K562 (cell line): ENCODE results near the gene INSR. TPM values are rescaled to one million over a fixed set of nuclear protein-coding genes. Genes with fewer than 3 reads are reported as not detected.
A peak's percentile ranks its signal among the peaks of the same experiment; 100 is the strongest.

Experiments
- ATAC-seq: fragments of 200-7000 bp; cut with Tn5 transposase; 3 replicates; pipeline ENCODE4 v1.9.1; 2020; ENCODE audit warnings: moderate library complexity
- BruUV-seq: library from RNA; stranded (reverse); fragments of 400-500 nt; replicated peaks from 2 replicates; lab custom pipeline; 2021; lab: Mats Ljungman, UMichigan
- CTCF ChIA-PET: fragments of 300-600 bp; formaldehyde crosslinking; extraction: SDS; loops from one replicate; lab custom pipeline; 2021; ENCODE audit warnings: low intra/inter-chr PET ratio; lab: Yijun Ruan, JAX
- POLR2A ChIA-PET: fragments of 300-600, 350-650 bp; sonication (Branson Sonifier 250); formaldehyde crosslinking; extraction: SDS; loops from one replicate; lab custom pipeline; 2021; ENCODE audit warnings: antibody characterized with exemption, inconsistent platforms; lab: Yijun Ruan, JAX
- DNase-seq, 4 experiments: peaks; one replicate each; pipeline versions ENCODE4 v3.0.0 to v3.0.0-alpha.2; 2011 to 2018; ENCODE audit warnings: low spot score in 3 of 4, mixed read lengths in 3 of 4; ENCODE audit errors: extremely low read depth in 1 of 4
- FAIRE-seq: peaks from 2 replicates; lab custom pipeline; 2011; peaks lifted over from hg19 to GRCh38; lab: Jason Lieb, UNC
- H2AFZ ChIP-seq: 2 replicates; pipeline ENCODE4 v1.6.0; 2011; ENCODE audit warnings: low read depth, low read length, control low read depth, inconsistent platforms
- H3K27ac ChIP-seq: fragments of 200-600 bp; 3 replicates; pipeline ENCODE4 v1.8.0; 2011; ENCODE audit warnings: low read depth, mild to moderate bottlenecking, control low read depth, inconsistent platforms, low read length, moderate library complexity, mixed read lengths; ENCODE audit errors: extremely low read depth
- H3K27me3 ChIP-seq, 2 experiments: fragments of 300-600 bp in 1 of 2; 2 replicates in 1 of 2; 3 replicates in 1 of 2; pipeline versions ENCODE4 v1.6.0 to v1.8.0; 2011; ENCODE audit warnings: inconsistent platforms in 2 of 2, low read length in 2 of 2, mild to moderate bottlenecking in 1 of 2, mixed read lengths in 1 of 2, moderate library complexity in 1 of 2; ENCODE audit not compliant: control insufficient read depth in 2 of 2, insufficient read depth in 2 of 2
- H3K36me3 ChIP-seq: fragments of 300-600 bp; 3 replicates; pipeline ENCODE4 v1.8.0; 2011; ENCODE audit warnings: mild to moderate bottlenecking, low read length, inconsistent platforms; ENCODE audit not compliant: control insufficient read depth, insufficient read depth
- H3K4me1 ChIP-seq, 2 experiments: fragments of 200-600 bp in 1 of 2; replicated peaks in 1 of 2; 2 replicates in 1 of 2; 3 replicates in 1 of 2; pipeline versions ENCODE4 v1.5.1 to v1.8.0; 2011; ENCODE audit warnings: inconsistent platforms in 2 of 2, low read length in 2 of 2, mild to moderate bottlenecking in 1 of 2, mixed read lengths in 1 of 2, moderate library complexity in 1 of 2; ENCODE audit not compliant: control insufficient read depth in 2 of 2, insufficient read depth in 2 of 2
- H3K4me2 ChIP-seq: 2 replicates; pipeline ENCODE4 v1.6.1; 2011; ENCODE audit warnings: low read length, control low read depth, inconsistent platforms, mixed read lengths; ENCODE audit not compliant: insufficient read depth
- H3K4me3 ChIP-seq: fragments of 200-600 bp; sonication (generic), shearing (Covaris generic); 2 replicates; pipeline ENCODE4 v1.5.1; 2016; ENCODE audit warnings: control low read depth, inconsistent platforms
- H3K79me2 ChIP-seq: fragments of 200-600 bp; 3 replicates; pipeline ENCODE4 v1.8.0; 2011; ENCODE audit warnings: low read length, inconsistent platforms; ENCODE audit not compliant: control insufficient read depth, insufficient read depth
- H3K9ac ChIP-seq, 2 experiments: 2 replicates each; pipeline versions ENCODE4 v1.6.0 to v1.6.1; 2011; ENCODE audit warnings: low read depth in 2 of 2, low read length in 2 of 2, control low read depth in 1 of 2, inconsistent platforms in 1 of 2, mild to moderate bottlenecking in 1 of 2, mixed read lengths in 1 of 2; ENCODE audit not compliant: insufficient read depth in 1 of 2
- H3K9me1 ChIP-seq: one replicate; pipeline ENCODE4 v1.6.0; 2011; ENCODE audit warnings: inconsistent platforms, mild to moderate bottlenecking, low read length, moderate library complexity; ENCODE audit not compliant: control insufficient read depth, insufficient read depth
- H3K9me3 ChIP-seq: replicated peaks from 2 replicates; pipeline ENCODE4 v1.5.1; 2011; ENCODE audit warnings: low read depth, low read length, inconsistent platforms; ENCODE audit not compliant: control insufficient read depth, insufficient read depth
- H4K20me1 ChIP-seq: replicated peaks from 2 replicates; pipeline ENCODE4 v1.6.1; 2011; ENCODE audit warnings: low read length, inconsistent platforms, mixed read lengths; ENCODE audit not compliant: control insufficient read depth, insufficient read depth
- ARID2 ChIP-seq: fragments of 450-650 bp; IDR thresholded peaks from 2 replicates; pipeline ENCODE4 v1.6.1; 2017; ENCODE audit warnings: antibody characterized with exemption, mild to moderate bottlenecking
- ETV5 ChIP-seq: sonication (generic); formaldehyde crosslinking; IDR thresholded peaks from 2 replicates; pipeline ENCODE4 v1.4.0; 2020; ENCODE audit warnings: low read depth, mild to moderate bottlenecking, missing genetic modification reagents
- GABPA ChIP-seq: fragments of 200-800 bp; sonication (Bioruptor generic); conservative IDR thresholded peaks from 2 replicates; pipeline ENCODE4 v1.6.1; 2016; ENCODE audit warnings: low read depth, missing genetic modification characterization, missing compliant biosample characterization
- MAZ ChIP-seq, 2 experiments: fragments of 450-650 bp in 1 of 2; sonication (generic) in 1 of 2; formaldehyde crosslinking; IDR thresholded peaks in 1 of 2; conservative IDR thresholded peaks in 1 of 2; 2 replicates each; pipeline versions ENCODE4 v1.4.0 to v1.5.0; 2020; ENCODE audit warnings: mild to moderate bottlenecking in 1 of 2, missing genetic modification reagents in 1 of 2
- MYC ChIP-seq, 2 experiments: fragments of 250-450 bp in 1 of 2; sonication (Bioruptor Pico) in 1 of 2; IDR thresholded peaks; 2 replicates each; pipeline versions ENCODE4 v1.5.1 to v1.6.1; 2012 to 2021; ENCODE audit warnings: low read depth in 2 of 2, borderline replicate concordance in 1 of 2, improper control_type of control experiment in 1 of 2, low read length in 1 of 2, mild to moderate bottlenecking in 1 of 2, moderate library complexity in 1 of 2
- PML ChIP-seq: IDR thresholded peaks from 2 replicates; pipeline ENCODE4 v1.6.1; 2012; ENCODE audit warnings: low read length, inconsistent platforms
- POLR2A ChIP-seq: fragments of 450-650 bp; conservative IDR thresholded peaks from 2 replicates; pipeline ENCODE4 v1.6.1; 2016
- RBFOX2 ChIP-seq: fragments of 200-400 bp; formaldehyde crosslinking; IDR thresholded peaks from 2 replicates; pipeline ENCODE4 v1.6.1; 2017; ENCODE audit warnings: low read depth, mild to moderate bottlenecking, low read length, moderate library complexity
- SRSF1 ChIP-seq: fragments of 200-400 bp; formaldehyde crosslinking; IDR thresholded peaks from 2 replicates; pipeline ENCODE4 v1.6.1; 2017; ENCODE audit warnings: mild to moderate bottlenecking, low read depth, low read length, moderate library complexity
- ZFX ChIP-seq: sonication (generic); formaldehyde crosslinking; IDR thresholded peaks from 2 replicates; pipeline ENCODE4 v1.8.0; 2022; ENCODE audit warnings: mild to moderate bottlenecking, missing genetic modification reagents, moderate library complexity
- ZNF224 ChIP-seq: sonication (generic); formaldehyde crosslinking; IDR thresholded peaks from 2 replicates; pipeline ENCODE4 v1.8.0; 2022; ENCODE audit warnings: mild to moderate bottlenecking, missing genetic modification reagents
- WGBS: fragments of 100-300 bp; shearing (Covaris generic); methylation state at CpG from one replicate; pipeline ENCODE4 v1.1.6; 2016; ENCODE audit warnings: low coverage, mixed read lengths; ENCODE audit not compliant: insufficient coverage; ENCODE audit errors: missing lambda C conversion rate; 5-methylcytosine and 5-hydroxymethylcytosine counted together
- in situ Hi-C: fragments of 300-500 bp; cut with MboI; formaldehyde crosslinking; loops from 4 replicates; pipeline ENCODE4 v1.15.0; 2018; ENCODE audit warnings: inconsistent platforms, mixed read lengths
- intact Hi-C: fragments of 100-400 bp; cut with micrococcal nuclease; formaldehyde crosslinking; loops from 2 replicates; pipeline ENCODE4 v1.14.2; 2022
- polyA plus RNA-seq, 8 experiments: library from polyadenylated mRNA; depleted of rRNA in 4 of 8; stranded (reverse) in 5 of 8; unstranded in 3 of 8; fragments of >200 nt; fragmentation: Nextera tagmentation in 2 of 8; fragmentation: Illumina TruSeq in 1 of 8; extraction: Ambion mirVana in 2 of 8; extraction: Trizol in 1 of 8; gene quantifications; 2 replicates each; pipeline versions ENCODE4 v1.2.1 to v1.2.3, GENCODE V29; 2011 to 2014; ENCODE audit warnings: inconsistent platforms in 1 of 8, missing spikeins in 1 of 8
- total RNA-seq, 7 experiments: library from RNA; depleted of rRNA in 6 of 7; stranded (reverse); fragments of >200 nt in 6 of 7; fragmentation: Illumina TruSeq in 2 of 7; extraction: Trizol in 2 of 7; gene quantifications; 2 replicates each; pipeline versions ENCODE4 v1.2.1 to v1.2.3, GENCODE V29; 2011 to 2021; ENCODE audit warnings: low replicate concordance in 1 of 7
- TF ChIP-seq, protein P1 (sequence below): sonication (generic); formaldehyde crosslinking; IDR thresholded peaks from 2 replicates; pipeline ENCODE4 v1.8.0; 2023; ENCODE audit warnings: missing genetic modification reagents, mild to moderate bottlenecking, borderline replicate concordance
- TF ChIP-seq, protein P2 (sequence below), 3 experiments: IDR thresholded peaks in 2 of 3; conservative IDR thresholded peaks in 1 of 3; 2 replicates each; pipeline ENCODE4 v1.5.1; 2011 to 2012; ENCODE audit warnings: low read length in 3 of 3, mild to moderate bottlenecking in 3 of 3, control low read depth in 2 of 3, improper control_type of control experiment in 1 of 3, inconsistent platforms in 1 of 3, low read depth in 1 of 3, mixed read lengths in 1 of 3, moderate library complexity in 1 of 3; ENCODE audit not compliant: insufficient read depth in 2 of 3

INSR gene
- total and polyA plus RNA-seq, 9 of the 15 experiments (the other 6 are each of a cell fraction or from before 2014, with no cell fraction given), result 0.04 to 0.88 (median 0.41) TPM

- BruUV-seq, result no TSS peak
- H3K9ac ChIP-seq, result peak overlapping the region; percentile 76 to 94
- H3K36me3 ChIP-seq, result no peaks in the 10 kb centered on the region
- peak overlapping the region; percentile 95 for H2AFZ ChIP-seq
- ChIA-PET CTCF (no interaction called here), POLR2A (interaction anchor here (0.6 to 1.4 kb wide), 4 partner anchors 9 to 30 kb away, joined by 3 to 7 read pairs (median 4); partner anchors contain the start of gene ZNF557)
- ATAC-seq (peak; percentile 99), FAIRE-seq (peak; percentile 66), DNase-seq (peak; percentile 86 to 94 (median 91))
- intact Hi-C loops (no loop called here), in situ Hi-C loops (no loop called here)
- under 1% methylated on average over 56 of the region's 78 CpGs for WGBS
- H3K9me1 ChIP-seq, result no peaks in the 10 kb centered on the region
- H4K20me1 ChIP-seq, result no peaks in the 10 kb centered on the region
- peaks cover 6 to 11% of the 10 kb centered on the region in 2 experiments; a peak in 3 of 5 replicates for H3K4me1 ChIP-seq
- H3K27me3 ChIP-seq, result peaks cover 2 to 5% of the 10 kb centered on the region in 2 experiments; a peak in 3 of 5 replicates
- H3K4me2 ChIP-seq, result peak overlapping the region; percentile 88
- peak overlapping the region; percentile 60 for H3K4me3 ChIP-seq
- H3K79me2 ChIP-seq, result no peaks in the 10 kb centered on the region
- H3K27ac ChIP-seq, result peak overlapping the region; percentile 77
- H3K9me3 ChIP-seq, result peaks cover 11% of the 10 kb centered on the region; the same call in 1 of the 2 replicates
- peak; percentile 76 for TF ChIP-seq GABPA (tag)
- TF ChIP-seq, protein P1, sequence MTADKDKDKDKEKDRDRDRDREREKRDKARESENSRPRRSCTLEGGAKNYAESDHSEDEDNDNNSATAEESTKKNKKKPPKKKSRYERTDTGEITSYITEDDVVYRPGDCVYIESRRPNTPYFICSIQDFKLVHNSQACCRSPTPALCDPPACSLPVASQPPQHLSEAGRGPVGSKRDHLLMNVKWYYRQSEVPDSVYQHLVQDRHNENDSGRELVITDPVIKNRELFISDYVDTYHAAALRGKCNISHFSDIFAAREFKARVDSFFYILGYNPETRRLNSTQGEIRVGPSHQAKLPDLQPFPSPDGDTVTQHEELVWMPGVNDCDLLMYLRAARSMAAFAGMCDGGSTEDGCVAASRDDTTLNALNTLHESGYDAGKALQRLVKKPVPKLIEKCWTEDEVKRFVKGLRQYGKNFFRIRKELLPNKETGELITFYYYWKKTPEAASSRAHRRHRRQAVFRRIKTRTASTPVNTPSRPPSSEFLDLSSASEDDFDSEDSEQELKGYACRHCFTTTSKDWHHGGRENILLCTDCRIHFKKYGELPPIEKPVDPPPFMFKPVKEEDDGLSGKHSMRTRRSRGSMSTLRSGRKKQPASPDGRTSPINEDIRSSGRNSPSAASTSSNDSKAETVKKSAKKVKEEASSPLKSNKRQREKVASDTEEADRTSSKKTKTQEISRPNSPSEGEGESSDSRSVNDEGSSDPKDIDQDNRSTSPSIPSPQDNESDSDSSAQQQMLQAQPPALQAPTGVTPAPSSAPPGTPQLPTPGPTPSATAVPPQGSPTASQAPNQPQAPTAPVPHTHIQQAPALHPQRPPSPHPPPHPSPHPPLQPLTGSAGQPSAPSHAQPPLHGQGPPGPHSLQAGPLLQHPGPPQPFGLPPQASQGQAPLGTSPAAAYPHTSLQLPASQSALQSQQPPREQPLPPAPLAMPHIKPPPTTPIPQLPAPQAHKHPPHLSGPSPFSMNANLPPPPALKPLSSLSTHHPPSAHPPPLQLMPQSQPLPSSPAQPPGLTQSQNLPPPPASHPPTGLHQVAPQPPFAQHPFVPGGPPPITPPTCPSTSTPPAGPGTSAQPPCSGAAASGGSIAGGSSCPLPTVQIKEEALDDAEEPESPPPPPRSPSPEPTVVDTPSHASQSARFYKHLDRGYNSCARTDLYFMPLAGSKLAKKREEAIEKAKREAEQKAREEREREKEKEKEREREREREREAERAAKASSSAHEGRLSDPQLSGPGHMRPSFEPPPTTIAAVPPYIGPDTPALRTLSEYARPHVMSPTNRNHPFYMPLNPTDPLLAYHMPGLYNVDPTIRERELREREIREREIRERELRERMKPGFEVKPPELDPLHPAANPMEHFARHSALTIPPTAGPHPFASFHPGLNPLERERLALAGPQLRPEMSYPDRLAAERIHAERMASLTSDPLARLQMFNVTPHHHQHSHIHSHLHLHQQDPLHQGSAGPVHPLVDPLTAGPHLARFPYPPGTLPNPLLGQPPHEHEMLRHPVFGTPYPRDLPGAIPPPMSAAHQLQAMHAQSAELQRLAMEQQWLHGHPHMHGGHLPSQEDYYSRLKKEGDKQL (CRISPR knock-in tag), result no peak
- TF ChIP-seq MYC (IDR thresholded peaks at IDR 0.05; ENCODE audit: low read depth, low read length), result peak; percentile 44; the same call in 1 of the 2 replicates
- no peak for TF ChIP-seq MYC (CRISPR knock-in tag; IDR thresholded peaks at IDR 0.05; ENCODE audit: borderline replicate concordance, low read depth)
- peak; percentile 55; the same call in 1 of the 2 replicates for TF ChIP-seq PML
- TF ChIP-seq POLR2A, result peak; percentile 91
- no peak for TF ChIP-seq ZNF224 (CRISPR knock-in tag)
- TF ChIP-seq ARID2, result 0 out of 2 replicates have a peak, but pooled peaks have one; percentile 41
- peak; percentile 92 for TF ChIP-seq RBFOX2
- peak; percentile 50 for TF ChIP-seq ZFX (CRISPR knock-in tag)
- TF ChIP-seq ETV5 (CRISPR knock-in tag), result no peak
- TF ChIP-seq, protein P2, sequence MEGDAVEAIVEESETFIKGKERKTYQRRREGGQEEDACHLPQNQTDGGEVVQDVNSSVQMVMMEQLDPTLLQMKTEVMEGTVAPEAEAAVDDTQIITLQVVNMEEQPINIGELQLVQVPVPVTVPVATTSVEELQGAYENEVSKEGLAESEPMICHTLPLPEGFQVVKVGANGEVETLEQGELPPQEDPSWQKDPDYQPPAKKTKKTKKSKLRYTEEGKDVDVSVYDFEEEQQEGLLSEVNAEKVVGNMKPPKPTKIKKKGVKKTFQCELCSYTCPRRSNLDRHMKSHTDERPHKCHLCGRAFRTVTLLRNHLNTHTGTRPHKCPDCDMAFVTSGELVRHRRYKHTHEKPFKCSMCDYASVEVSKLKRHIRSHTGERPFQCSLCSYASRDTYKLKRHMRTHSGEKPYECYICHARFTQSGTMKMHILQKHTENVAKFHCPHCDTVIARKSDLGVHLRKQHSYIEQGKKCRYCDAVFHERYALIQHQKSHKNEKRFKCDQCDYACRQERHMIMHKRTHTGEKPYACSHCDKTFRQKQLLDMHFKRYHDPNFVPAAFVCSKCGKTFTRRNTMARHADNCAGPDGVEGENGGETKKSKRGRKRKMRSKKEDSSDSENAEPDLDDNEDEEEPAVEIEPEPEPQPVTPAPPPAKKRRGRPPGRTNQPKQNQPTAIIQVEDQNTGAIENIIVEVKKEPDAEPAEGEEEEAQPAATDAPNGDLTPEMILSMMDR (IDR thresholded peaks at IDR 0.05 in 2 of 3, conservative IDR thresholded peaks at IDR 0.05 in 1 of 3; ENCODE audit: insufficient read depth in 2 of 3, low read depth in 1 of 3, low read length in 3 of 3), result no peak
- peak; percentile 17 to 24; a peak in 1 of 4 replicates for TF ChIP-seq MAZ (CRISPR knock-in tag; conservative IDR thresholded peaks at IDR 0.05 in 1 of 2, IDR thresholded peaks at IDR 0.05 in 1 of 2)
- TF ChIP-seq SRSF1, result no peak
These were observed 195.3 kb downstream of the INSR start for GRCh38 chr19:7098701-7099596.
